ENCODE data around the gene IFI30.
A peak's percentile ranks its signal among the peaks of the same experiment; 100 is the strongest.

The IFI30 gene

DNA sequence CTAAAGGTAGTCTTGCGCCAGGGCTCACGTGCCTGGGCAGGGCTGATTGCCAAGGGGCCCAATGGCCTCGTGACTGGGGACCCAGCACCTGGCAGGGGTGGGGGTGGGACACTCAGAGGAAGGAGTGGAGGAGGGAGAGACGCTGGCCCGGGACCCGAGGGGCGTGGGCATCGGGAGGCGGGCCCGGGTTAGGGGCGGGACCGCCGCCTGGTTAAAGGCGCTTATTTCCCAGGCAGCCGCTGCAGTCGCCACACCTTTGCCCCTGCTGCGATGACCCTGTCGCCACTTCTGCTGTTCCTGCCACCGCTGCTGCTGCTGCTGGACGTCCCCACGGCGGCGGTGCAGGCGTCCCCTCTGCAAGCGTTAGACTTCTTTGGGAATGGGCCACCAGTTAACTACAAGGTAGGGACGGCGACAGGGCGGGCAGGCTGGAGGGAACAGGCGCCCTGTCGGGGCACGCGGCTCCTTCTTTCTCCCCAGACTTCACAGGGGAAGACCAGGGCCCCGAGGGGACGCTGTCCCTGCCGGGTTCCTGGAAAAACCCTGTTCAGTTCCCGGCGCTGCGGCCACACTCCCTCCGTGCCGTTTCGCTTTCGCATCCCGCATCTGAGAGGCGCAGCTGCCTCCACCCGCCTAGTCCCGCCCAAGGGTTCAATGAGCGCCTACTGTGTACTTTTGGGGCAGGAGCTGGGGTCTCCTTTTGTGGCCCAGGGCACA lies at the start of gene IFI30:
Gene IFI30 (plus strand): TSS at position 242 of the 717 bp plus-strand sequence. CDS start 29 bp downstream, at position 271.
- peaks cover 3 to 6% of the 10 kb centered on the region in 2 donors for H3K4me1 ChIP-seq (ENCODE audit: control insufficient read depth in 1 of 2, insufficient read depth in 2 of 2, low read length in 2 of 2)
- H3K27me3 ChIP-seq (ENCODE audit: low read depth, low read length), result no peaks in the 10 kb centered on the region
- peaks cover 3 to 5% of the 10 kb centered on the region in 2 donors for H3K36me3 ChIP-seq (ENCODE audit: control insufficient read depth in 1 of 2, insufficient read depth in 2 of 2, low read length in 2 of 2)

DNA sequence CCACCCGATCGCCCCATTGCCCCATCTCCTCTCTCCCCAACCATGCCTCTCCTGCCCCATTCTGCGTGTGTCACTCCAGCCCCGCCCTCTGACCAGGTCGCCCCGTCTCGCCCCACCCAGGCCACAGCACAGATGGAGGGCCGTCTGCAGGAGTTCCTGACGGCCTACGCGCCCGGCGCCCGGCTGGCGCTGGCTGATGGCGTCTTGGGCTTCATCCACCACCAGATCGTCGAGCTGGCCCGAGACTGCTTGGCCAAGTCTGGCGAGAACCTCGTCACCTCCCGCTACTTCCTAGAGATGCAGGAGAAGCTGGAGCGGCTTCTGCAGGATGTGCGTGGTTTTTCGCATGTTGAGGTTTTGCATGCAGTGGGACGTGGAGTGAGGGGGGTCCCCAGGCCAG lies 49.8 kb upstream of the IFI30 start:
- Histone ChIP-seq H3K36me3 (ENCODE audit: control insufficient read depth in 1 of 2, insufficient read depth in 2 of 2, low read length in 2 of 2) (peaks cover 17 to 30% of the 10 kb centered on the region in 2 donors), H3K4me3 (ENCODE audit: low read depth in 1 of 2, low read length in 2 of 2) (no peak overlapping the region), H3K27me3 (ENCODE audit: low read depth, low read length) (no peaks in the 10 kb centered on the region), H3K4me1 (ENCODE audit: control insufficient read depth in 1 of 2, insufficient read depth in 2 of 2, low read length in 2 of 2) (peaks cover under 1 to 7% of the 10 kb centered on the region in 2 donors), H3K27ac (ENCODE audit: low read length) (no peak overlapping the region), H3K9me3 (ENCODE audit: control insufficient read depth in 1 of 2, low read length in 2 of 2) (no peaks in the 10 kb centered on the region)

More for the DNA sequence above, at the start of gene IFI30:
- Histone ChIP-seq H3K27ac (ENCODE audit: low read length) (no peak within 1 kb of the TSS), H3K4me3 (ENCODE audit: low read depth in 1 of 2, low read length in 2 of 2) (peak within 1 kb of the TSS; percentile 83 to 87), H3K9me3 (ENCODE audit: control insufficient read depth in 1 of 2, low read length in 2 of 2) (no peaks in the 10 kb centered on the region)

DNA sequence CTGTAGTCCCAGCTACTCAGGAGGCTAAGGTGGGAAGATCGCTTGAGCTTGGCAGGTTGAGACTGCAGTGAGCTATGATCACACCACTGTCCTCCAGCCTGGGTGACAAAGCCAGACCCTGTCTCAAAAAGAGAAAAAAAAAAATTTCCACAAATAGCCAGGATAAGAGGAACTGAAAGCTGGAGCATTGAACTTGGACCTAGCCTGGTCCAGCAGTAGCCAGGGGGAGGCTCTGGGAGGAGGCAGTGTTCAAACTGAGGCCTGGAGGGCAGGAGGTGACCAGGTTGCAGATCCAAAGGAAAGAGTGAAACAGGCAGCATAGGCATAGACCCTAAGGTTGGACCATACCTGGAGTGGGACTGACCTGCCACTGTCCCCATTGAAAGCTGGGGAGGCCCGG lies 47.5 kb upstream of the IFI30 start:
- Histone ChIP-seq H3K27me3 (ENCODE audit: low read depth, low read length) (no peaks in the 10 kb centered on the region), H3K4me1 (ENCODE audit: control insufficient read depth in 1 of 2, insufficient read depth in 2 of 2, low read length in 2 of 2) (no peaks in the 10 kb centered on the region), H3K9me3 (ENCODE audit: control insufficient read depth in 1 of 2, low read length in 2 of 2) (no peaks in the 10 kb centered on the region), H3K27ac (ENCODE audit: low read length) (no peak overlapping the region), H3K4me3 (ENCODE audit: low read depth in 1 of 2, low read length in 2 of 2) (no peak overlapping the region), H3K36me3 (ENCODE audit: control insufficient read depth in 1 of 2, insufficient read depth in 2 of 2, low read length in 2 of 2) (peaks cover 32 to 43% of the 10 kb centered on the region in 2 donors)

DNA sequence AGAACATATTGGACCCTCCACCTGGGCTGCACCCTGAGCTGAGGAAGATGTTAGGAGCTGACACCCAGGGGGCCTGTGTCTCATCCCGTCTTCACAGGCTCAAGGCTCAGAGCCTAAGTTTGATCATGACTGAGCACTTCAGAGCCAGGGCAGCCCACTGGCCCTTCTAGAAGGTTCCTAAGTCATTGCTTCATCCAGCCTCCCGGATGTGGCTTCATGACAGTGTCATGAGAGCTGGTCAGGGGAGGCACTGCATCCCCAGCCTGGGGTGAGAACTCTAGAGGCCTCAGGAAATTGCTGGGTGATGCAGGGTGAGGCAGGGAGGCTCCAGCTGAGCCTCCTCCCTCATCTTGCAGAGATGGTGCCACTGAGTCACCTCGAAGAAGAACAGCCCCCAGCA lies 45.6 kb upstream of the IFI30 start:
- no peak overlapping the region for H3K27ac ChIP-seq (ENCODE audit: low read length)
- H3K4me1 ChIP-seq (ENCODE audit: control insufficient read depth in 1 of 2, insufficient read depth in 2 of 2, low read length in 2 of 2), result no peaks in the 10 kb centered on the region
- H3K9me3 ChIP-seq (ENCODE audit: control insufficient read depth in 1 of 2, low read length in 2 of 2), result no peaks in the 10 kb centered on the region
- H3K4me3 ChIP-seq (ENCODE audit: low read depth in 1 of 2, low read length in 2 of 2), result no peak overlapping the region
- H3K36me3 ChIP-seq (ENCODE audit: control insufficient read depth in 1 of 2, insufficient read depth in 2 of 2, low read length in 2 of 2), result peaks cover 32 to 49% of the 10 kb centered on the region in 2 donors
- H3K27me3 ChIP-seq (ENCODE audit: low read depth, low read length), result no peaks in the 10 kb centered on the region

DNA sequence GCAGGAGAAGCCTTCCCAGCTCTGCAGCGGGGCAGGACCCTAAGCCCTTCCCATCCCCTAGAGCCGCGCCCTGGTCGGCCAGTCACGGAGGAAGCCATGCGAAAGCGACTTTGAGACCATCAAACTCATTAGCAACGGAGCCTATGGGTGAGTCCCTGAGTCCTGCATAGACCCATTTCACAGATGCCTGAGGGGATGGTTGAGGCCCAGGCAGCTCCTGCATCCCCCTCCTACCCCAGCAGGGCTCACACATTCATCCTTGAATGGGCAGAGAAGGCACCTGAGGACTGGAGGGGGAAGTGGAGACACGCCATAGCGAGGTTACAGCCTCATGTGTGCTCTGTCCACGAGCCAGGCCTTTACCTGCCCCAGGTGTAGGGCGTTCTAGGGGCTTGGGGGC lies 44.8 kb upstream of the IFI30 start:
- Histone ChIP-seq H3K36me3 (ENCODE audit: control insufficient read depth in 1 of 2, insufficient read depth in 2 of 2, low read length in 2 of 2) (peaks cover 32 to 43% of the 10 kb centered on the region in 2 donors), H3K4me1 (ENCODE audit: control insufficient read depth in 1 of 2, insufficient read depth in 2 of 2, low read length in 2 of 2) (no peaks in the 10 kb centered on the region), H3K4me3 (ENCODE audit: low read depth in 1 of 2, low read length in 2 of 2) (no peak overlapping the region), H3K27ac (ENCODE audit: low read length) (no peak overlapping the region), H3K9me3 (ENCODE audit: control insufficient read depth in 1 of 2, low read length in 2 of 2) (no peaks in the 10 kb centered on the region), H3K27me3 (ENCODE audit: low read depth, low read length) (no peaks in the 10 kb centered on the region)

DNA sequence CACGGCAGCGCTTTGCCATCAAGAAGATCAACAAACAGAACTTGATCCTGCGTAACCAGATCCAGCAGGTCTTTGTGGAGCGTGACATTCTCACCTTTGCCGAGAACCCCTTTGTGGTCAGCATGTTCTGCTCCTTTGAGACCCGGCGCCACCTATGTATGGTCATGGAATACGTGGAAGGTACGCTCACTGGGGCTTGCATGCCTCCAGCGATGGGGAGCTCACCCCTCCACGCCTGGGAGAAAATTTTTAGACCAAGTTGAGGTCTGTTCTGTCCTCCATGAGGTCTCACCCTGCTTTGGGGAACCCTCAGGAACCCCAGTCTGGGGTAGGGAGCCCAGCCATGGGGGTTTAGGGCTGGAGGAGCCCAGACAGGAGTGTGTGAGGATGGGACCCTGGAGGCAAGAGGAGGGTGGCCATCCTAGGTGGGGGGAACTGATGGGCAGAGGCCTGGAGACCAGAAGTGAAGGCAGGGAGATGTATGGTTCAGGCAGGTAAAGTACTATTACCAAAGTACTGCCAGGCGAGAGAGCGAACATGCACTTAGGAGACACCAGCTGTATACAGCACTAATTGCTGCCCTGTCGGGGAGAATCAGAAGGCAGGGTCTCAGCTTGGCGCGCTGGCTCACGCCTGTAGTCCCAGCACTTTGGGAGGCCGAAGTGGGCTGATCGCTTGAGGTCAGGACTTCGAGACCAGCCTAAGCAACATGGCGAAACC lies 42.9 kb upstream of the IFI30 start:
- no peaks in the 10 kb centered on the region for H3K4me1 ChIP-seq (ENCODE audit: control insufficient read depth in 1 of 2, insufficient read depth in 2 of 2, low read length in 2 of 2)
- no peaks in the 10 kb centered on the region for H3K9me3 ChIP-seq (ENCODE audit: control insufficient read depth in 1 of 2, low read length in 2 of 2)
- H3K4me3 ChIP-seq (ENCODE audit: low read depth in 1 of 2, low read length in 2 of 2), result no peak overlapping the region
- H3K27me3 ChIP-seq (ENCODE audit: low read depth, low read length), result no peaks in the 10 kb centered on the region
- no peak overlapping the region for H3K27ac ChIP-seq (ENCODE audit: low read length)
- peaks cover 32 to 51% of the 10 kb centered on the region in 2 donors for H3K36me3 ChIP-seq (ENCODE audit: control insufficient read depth in 1 of 2, insufficient read depth in 2 of 2, low read length in 2 of 2)

DNA sequence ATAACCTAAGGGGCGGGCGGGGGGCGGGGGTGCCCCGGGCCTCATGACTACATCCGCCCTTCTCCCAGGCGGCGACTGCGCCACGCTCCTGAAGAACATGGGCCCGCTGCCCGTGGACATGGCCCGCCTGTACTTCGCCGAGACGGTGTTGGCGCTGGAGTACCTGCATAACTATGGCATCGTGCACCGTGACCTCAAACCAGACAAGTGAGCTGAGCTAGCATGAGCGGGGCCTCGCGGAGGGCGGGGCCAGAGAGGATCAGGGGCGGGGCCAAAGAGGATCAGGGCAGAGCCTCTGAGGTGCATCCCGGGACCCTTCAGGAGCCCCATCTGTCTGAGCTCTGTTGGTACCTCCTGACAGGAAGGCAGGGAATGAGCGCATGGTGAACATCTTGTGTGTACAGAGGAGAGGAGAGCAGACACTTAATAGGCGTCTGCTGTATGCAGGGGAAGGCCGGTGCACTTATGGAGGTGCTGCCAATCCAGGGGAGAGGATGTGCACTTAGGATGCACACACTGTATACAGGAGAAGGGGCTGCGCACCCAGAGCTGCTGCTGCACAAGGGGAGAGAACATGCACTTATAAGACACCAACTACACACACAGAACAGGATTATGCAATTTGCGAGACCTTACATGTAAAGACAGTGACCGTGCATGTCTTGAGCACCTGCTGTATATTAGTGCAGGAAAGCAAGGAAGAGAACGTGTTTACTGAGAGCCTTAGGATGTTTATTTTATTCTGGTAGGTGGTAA lies 41.6 kb upstream of the IFI30 start:
- no peaks in the 10 kb centered on the region for H3K9me3 ChIP-seq (ENCODE audit: control insufficient read depth in 1 of 2, low read length in 2 of 2)
- peaks cover 28 to 63% of the 10 kb centered on the region in 2 donors for H3K36me3 ChIP-seq (ENCODE audit: control insufficient read depth in 1 of 2, insufficient read depth in 2 of 2, low read length in 2 of 2)
- H3K27ac ChIP-seq (ENCODE audit: low read length), result no peak overlapping the region

DNA sequence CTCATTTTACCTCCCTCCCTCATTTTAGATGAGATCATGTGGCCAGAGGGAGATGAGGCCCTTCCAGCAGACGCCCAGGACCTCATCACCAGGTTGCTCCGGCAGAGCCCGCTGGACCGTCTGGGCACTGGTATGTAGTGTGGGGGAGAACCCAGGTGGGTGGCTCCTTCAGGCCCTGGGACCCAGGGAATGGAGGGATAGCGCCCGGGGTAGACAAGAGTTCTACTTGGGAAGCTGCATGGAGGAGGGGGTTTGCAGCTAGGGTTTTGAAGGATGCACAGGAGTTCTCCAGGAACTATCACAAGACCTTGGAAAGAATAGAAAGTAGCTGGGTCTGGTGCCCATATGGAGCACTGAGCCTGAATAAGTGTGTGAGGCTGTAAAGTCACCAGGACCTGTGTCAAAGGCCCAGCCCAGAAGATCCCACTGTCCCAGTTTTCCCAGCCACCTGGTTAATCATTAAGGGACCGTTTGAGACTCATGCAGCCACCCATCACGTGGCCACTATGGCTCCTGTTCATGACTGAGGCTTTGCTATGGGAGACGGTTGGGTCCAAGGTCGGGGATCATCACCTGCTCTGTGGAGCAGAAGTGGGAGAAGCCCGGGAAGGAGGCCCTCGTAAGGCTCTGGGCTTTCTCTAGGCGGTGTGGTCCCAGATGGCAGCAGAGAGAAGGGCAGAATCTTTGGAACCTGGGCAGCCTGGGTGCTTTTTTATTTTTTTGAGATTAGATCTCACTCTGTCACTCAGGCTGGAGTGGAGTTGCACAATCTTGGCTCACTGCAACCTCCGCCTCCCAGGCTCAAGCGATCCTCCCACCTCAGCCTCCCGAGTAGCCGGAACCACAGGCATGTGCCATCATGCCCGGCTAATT lies 37.7 kb upstream of the IFI30 start:
- no peak overlapping the region for H3K27ac ChIP-seq (ENCODE audit: low read length)
- H3K36me3 ChIP-seq (ENCODE audit: control insufficient read depth in 1 of 2, insufficient read depth in 2 of 2, low read length in 2 of 2), result peaks cover 8 to 57% of the 10 kb centered on the region in 2 donors
- H3K4me3 ChIP-seq (ENCODE audit: low read depth in 1 of 2, low read length in 2 of 2), result no peak overlapping the region
- no peaks in the 10 kb centered on the region for H3K9me3 ChIP-seq (ENCODE audit: control insufficient read depth in 1 of 2, low read length in 2 of 2)
- H3K4me1 ChIP-seq (ENCODE audit: control insufficient read depth in 1 of 2, insufficient read depth in 2 of 2, low read length in 2 of 2), result no peaks in the 10 kb centered on the region
- H3K27me3 ChIP-seq (ENCODE audit: low read depth, low read length), result no peaks in the 10 kb centered on the region

More for the DNA sequence above, 41.6 kb upstream of the IFI30 start:
- Histone ChIP-seq H3K4me1 (ENCODE audit: control insufficient read depth in 1 of 2, insufficient read depth in 2 of 2, low read length in 2 of 2) (no peaks in the 10 kb centered on the region), H3K4me3 (ENCODE audit: low read depth in 1 of 2, low read length in 2 of 2) (no peak overlapping the region), H3K27me3 (ENCODE audit: low read depth, low read length) (no peaks in the 10 kb centered on the region)

DNA sequence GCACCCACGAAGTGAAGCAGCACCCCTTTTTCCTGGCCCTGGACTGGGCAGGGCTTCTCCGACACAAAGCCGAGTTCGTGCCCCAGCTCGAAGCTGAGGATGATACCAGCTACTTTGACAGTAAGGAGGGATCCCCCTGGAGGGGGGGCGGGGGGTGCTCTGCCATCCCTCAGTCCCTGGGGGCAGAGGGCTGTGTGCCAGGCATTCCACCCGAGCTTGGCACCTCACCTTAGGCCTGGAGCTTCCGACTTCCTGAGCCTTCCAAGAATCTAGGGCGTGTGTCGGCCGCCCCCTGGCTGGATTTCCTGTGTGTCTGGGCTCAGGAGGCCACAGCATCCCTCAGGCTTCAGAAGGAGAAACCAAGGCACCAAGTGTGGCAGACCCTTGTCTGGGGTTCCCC lies 36.4 kb upstream of the IFI30 start:
- Histone ChIP-seq H3K27me3 (ENCODE audit: low read depth, low read length) (no peaks in the 10 kb centered on the region), H3K4me1 (ENCODE audit: control insufficient read depth in 1 of 2, insufficient read depth in 2 of 2, low read length in 2 of 2) (no peaks in the 10 kb centered on the region), H3K4me3 (ENCODE audit: low read depth in 1 of 2, low read length in 2 of 2) (no peak overlapping the region), H3K27ac (ENCODE audit: low read length) (no peak overlapping the region), H3K9me3 (ENCODE audit: control insufficient read depth in 1 of 2, low read length in 2 of 2) (no peaks in the 10 kb centered on the region), H3K36me3 (ENCODE audit: control insufficient read depth in 1 of 2, insufficient read depth in 2 of 2, low read length in 2 of 2) (peaks cover 8 to 53% of the 10 kb centered on the region in 2 donors)

DNA sequence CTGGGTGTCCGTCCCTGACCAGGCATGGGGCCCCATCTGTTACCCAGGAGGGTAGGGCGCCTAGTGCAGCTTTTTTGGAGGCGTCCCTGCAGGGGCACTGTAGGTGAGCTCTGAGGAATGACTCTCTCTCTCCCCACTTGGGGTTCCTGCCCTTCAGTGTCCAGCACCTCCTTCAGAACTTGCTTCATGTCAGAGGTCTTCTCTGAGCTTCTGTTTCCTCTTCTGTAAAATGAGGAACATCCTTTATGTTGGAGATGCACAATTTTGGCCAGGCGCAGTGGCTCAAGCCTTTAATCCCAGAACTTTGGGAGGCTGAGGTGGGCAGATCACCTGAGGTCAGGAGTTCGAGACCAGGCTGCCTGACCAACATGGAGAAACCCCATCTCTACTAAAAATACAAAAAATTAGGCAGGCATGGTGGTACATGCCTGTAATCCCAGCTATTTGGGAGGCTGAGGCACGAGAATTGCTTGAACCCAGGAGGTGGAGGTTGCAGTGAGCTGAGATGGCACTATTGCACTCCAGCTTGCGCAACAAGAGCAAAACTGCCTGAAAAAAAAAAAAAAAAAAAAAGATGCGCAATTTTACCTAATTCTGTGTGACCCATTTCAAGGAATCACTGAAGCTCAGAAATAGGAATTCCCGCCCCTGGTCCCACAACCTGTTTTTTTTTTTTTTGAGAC lies 35.8 kb upstream of the IFI30 start:
- Histone ChIP-seq H3K4me1 (ENCODE audit: control insufficient read depth in 1 of 2, insufficient read depth in 2 of 2, low read length in 2 of 2) (no peaks in the 10 kb centered on the region), H3K36me3 (ENCODE audit: control insufficient read depth in 1 of 2, insufficient read depth in 2 of 2, low read length in 2 of 2) (peaks cover 4 to 51% of the 10 kb centered on the region in 2 donors), H3K27ac (ENCODE audit: low read length) (no peak overlapping the region), H3K27me3 (ENCODE audit: low read depth, low read length) (no peaks in the 10 kb centered on the region), H3K9me3 (ENCODE audit: control insufficient read depth in 1 of 2, low read length in 2 of 2) (no peaks in the 10 kb centered on the region), H3K4me3 (ENCODE audit: low read depth in 1 of 2, low read length in 2 of 2) (no peak overlapping the region)
